ENCODE results near the gene HELT. TPM values are rescaled to one million over a fixed set of nuclear protein-coding genes. Genes with fewer than 3 reads are reported as not detected.

HELT gene
- total and polyA plus RNA-seq, 2 of the 4 experiments (the other 2 are of a cell fraction) = not detected

DNA sequence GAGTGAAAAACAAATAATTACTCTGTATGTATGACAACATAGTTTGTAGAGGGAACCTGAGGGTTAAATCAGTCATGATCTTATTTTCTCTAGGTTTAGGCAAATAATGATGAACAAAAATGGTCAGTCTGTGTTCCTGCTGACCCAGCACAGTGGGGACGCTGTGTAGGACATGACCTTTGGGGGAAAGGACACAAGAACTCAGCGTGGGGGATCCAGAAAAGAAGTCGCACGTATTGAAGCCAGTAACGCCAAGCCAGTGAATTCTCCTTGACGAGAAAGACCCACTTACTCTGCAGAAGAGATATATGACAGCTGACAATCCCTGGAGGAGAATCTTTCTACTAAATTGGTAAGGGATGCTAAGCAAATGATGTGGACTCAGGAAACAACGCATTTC lies 36.6 kb downstream of the HELT start:
- H3K4me1 ChIP-seq (ENCODE audit: control insufficient read depth, insufficient read depth, low read length) = no peaks in the 10 kb centered on the region
- no peaks in the 10 kb centered on the region for H3K79me1 ChIP-seq (ENCODE audit: low read depth in 1 of 2, low read length in 2 of 2)
- no peaks in the 10 kb centered on the region for H4K20me1 ChIP-seq (ENCODE audit: insufficient read depth, low read length)
- H2BK15ac ChIP-seq (ENCODE audit: low read depth, low read length) = no peak overlapping the region
- no peak overlapping the region for H2BK5ac ChIP-seq (ENCODE audit: low read depth, low read length, poor library complexity, severe bottlenecking)
- H4K91ac ChIP-seq (ENCODE audit: insufficient read depth, low read depth, low read length) = no peak overlapping the region
- no TSS peak for BruUV-seq (replicated peaks)
- H3K4me2 ChIP-seq (ENCODE audit: low read depth, low read length) = no peak overlapping the region
- H4K5ac ChIP-seq (ENCODE audit: low read depth, low read length) = no peak overlapping the region
- H2AK9ac ChIP-seq (replicated peaks; ENCODE audit: low read depth, low read length, poor library complexity) = no peak overlapping the region
- intact Hi-C loops (cut with micrococcal nuclease) (no loop called here), in situ Hi-C loops (cut with MboI; ENCODE audit: low sequenced_read_pairs) (no loop called here), dilution Hi-C loops (cut with HindIII; ENCODE audit: low sequenced_read_pairs, unreplicated experiment) (no loop called here)
- no peak overlapping the region for H3K23ac ChIP-seq (ENCODE audit: low read depth, low read length)
- no peaks in the 10 kb centered on the region for H3K9me3 ChIP-seq (ENCODE audit: control insufficient read depth, insufficient read depth, low read length)
- ChIA-PET CTCF (no interaction called here), POLR2A (ENCODE audit: unreplicated experiment) (no interaction called here)
- no peak overlapping the region for H3K4ac ChIP-seq (ENCODE audit: low read depth, low read length)
- no peak overlapping the region for H2AK5ac ChIP-seq (ENCODE audit: low read depth, low read length)
- no CpG with 5 or more reads among the region's 7 CpGs for WGBS, 2 experiments (ENCODE audit: extremely low coverage in 2 of 2, insufficient read length in 1 of 2)
- H3K4me3 ChIP-seq (ENCODE audit: insufficient read depth, low read depth, low read length) = no peak overlapping the region
- no peak overlapping the region for H4K8ac ChIP-seq (ENCODE audit: low read depth in 2 of 2, low read length in 2 of 2)
- no peak overlapping the region for H3K27ac ChIP-seq (ENCODE audit: insufficient read depth, low read length)
- no peak overlapping the region for H2AFZ ChIP-seq (replicated peaks; ENCODE audit: low read length, poor library complexity)
- H2BK20ac ChIP-seq (ENCODE audit: low read depth, low read length) = no peak overlapping the region
- TF ChIP-seq RFX5 (IDR thresholded peaks at IDR 0.05; ENCODE audit: low read depth, low read length) (no peak), SMC3 (IDR thresholded peaks at IDR 0.05; ENCODE audit: low read depth, low read length) (no peak), MAFK (IDR thresholded peaks at IDR 0.05; ENCODE audit: low read depth, low read length) (no peak), CEBPB (IDR thresholded peaks at IDR 0.05; ENCODE audit: low read depth, low read length) (no peak), FOS (IDR thresholded peaks at IDR 0.05; ENCODE audit: low read depth, low read length) (no peak), POLR2A (IDR thresholded peaks at IDR 0.05; ENCODE audit: low read depth, low read length) (no peak), MXI1 (IDR thresholded peaks at IDR 0.05; ENCODE audit: borderline replicate concordance, low read depth, low read length) (no peak), MAZ (IDR thresholded peaks at IDR 0.05; ENCODE audit: borderline replicate concordance, low read depth, low read length) (no peak), CHD1 (IDR thresholded peaks at IDR 0.05; ENCODE audit: low read depth, low read length) (no peak), RCOR1 (IDR thresholded peaks at IDR 0.05; ENCODE audit: insufficient replicate concordance, low read length) (no peak), RAD21 (IDR thresholded peaks at IDR 0.05; ENCODE audit: low read length) (no peak), NFE2L2 (IDR thresholded peaks at IDR 0.05; ENCODE audit: low read depth, low read length) (no peak)
- TF ChIP-seq, protein P1, sequence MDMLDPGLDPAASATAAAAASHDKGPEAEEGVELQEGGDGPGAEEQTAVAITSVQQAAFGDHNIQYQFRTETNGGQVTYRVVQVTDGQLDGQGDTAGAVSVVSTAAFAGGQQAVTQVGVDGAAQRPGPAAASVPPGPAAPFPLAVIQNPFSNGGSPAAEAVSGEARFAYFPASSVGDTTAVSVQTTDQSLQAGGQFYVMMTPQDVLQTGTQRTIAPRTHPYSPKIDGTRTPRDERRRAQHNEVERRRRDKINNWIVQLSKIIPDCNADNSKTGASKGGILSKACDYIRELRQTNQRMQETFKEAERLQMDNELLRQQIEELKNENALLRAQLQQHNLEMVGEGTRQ (IDR thresholded peaks at IDR 0.05; ENCODE audit: low read depth, low read length) = no peak
- TF ChIP-seq, protein P2, sequence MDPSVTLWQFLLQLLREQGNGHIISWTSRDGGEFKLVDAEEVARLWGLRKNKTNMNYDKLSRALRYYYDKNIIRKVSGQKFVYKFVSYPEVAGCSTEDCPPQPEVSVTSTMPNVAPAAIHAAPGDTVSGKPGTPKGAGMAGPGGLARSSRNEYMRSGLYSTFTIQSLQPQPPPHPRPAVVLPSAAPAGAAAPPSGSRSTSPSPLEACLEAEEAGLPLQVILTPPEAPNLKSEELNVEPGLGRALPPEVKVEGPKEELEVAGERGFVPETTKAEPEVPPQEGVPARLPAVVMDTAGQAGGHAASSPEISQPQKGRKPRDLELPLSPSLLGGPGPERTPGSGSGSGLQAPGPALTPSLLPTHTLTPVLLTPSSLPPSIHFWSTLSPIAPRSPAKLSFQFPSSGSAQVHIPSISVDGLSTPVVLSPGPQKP (IDR thresholded peaks at IDR 0.05; ENCODE audit: borderline replicate concordance, low read depth, low read length) = no peak
- TF ChIP-seq, protein P3, sequence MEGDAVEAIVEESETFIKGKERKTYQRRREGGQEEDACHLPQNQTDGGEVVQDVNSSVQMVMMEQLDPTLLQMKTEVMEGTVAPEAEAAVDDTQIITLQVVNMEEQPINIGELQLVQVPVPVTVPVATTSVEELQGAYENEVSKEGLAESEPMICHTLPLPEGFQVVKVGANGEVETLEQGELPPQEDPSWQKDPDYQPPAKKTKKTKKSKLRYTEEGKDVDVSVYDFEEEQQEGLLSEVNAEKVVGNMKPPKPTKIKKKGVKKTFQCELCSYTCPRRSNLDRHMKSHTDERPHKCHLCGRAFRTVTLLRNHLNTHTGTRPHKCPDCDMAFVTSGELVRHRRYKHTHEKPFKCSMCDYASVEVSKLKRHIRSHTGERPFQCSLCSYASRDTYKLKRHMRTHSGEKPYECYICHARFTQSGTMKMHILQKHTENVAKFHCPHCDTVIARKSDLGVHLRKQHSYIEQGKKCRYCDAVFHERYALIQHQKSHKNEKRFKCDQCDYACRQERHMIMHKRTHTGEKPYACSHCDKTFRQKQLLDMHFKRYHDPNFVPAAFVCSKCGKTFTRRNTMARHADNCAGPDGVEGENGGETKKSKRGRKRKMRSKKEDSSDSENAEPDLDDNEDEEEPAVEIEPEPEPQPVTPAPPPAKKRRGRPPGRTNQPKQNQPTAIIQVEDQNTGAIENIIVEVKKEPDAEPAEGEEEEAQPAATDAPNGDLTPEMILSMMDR (conservative IDR thresholded peaks at IDR 0.05; ENCODE audit: low read depth, low read length) = no peak
- no peak overlapping the region for H3K56ac ChIP-seq (ENCODE audit: extremely low read depth, insufficient read depth, low read length)
- no peak overlapping the region for H3K18ac ChIP-seq (ENCODE audit: low read depth, low read length)
- H2BK120ac ChIP-seq (ENCODE audit: low read depth, low read length) = no peak overlapping the region
- H3K14ac ChIP-seq (replicated peaks; ENCODE audit: low read depth, low read length) = no peak overlapping the region
- no peaks in the 10 kb centered on the region for H3K36me3 ChIP-seq (ENCODE audit: control insufficient read depth, insufficient read depth, low read length)
- ATAC-seq (ENCODE audit: low read depth) (no peak), DNase-seq (no peak)
- H3K9me1 ChIP-seq (ENCODE audit: insufficient read depth, low read length) = no peaks in the 10 kb centered on the region
- H3K9ac ChIP-seq (ENCODE audit: low read depth, low read length) = no peak overlapping the region
- peaks cover 5% of the 10 kb centered on the region for H3K27me3 ChIP-seq (ENCODE audit: control insufficient read depth, insufficient read depth, low read length)
